Femur (tissue), 1 donor: ENCODE data around the gene C14orf119.

Experiments used
- DNase-seq: peaks from one replicate; pipeline ENCODE4 v3.0.0-alpha.2; 2017

Gene C14orf119

GRCh38 chr14:23128969-23129758 lies 33.9 kb downstream of the C14orf119 start:
- DNase-seq: no peak

GRCh38 chr14:23129759-23130316 lies 34.5 kb downstream of the C14orf119 start:
- DNase-seq: no peak

GRCh38 chr14:23130871-23131270 lies 35.6 kb downstream of the C14orf119 start:
- no peak for DNase-seq

- DNase-seq: no peak
These were observed 36.2 kb downstream of the C14orf119 start for GRCh38 chr14:23131482-23131881.

- no peak for DNase-seq
These were observed 37.7 kb downstream of the C14orf119 start for GRCh38 chr14:23132970-23133369.

GRCh38 chr14:23136566-23137133 lies 41.3 kb downstream of the C14orf119 start:
- DNase-seq: no peak

GRCh38 chr14:23137192-23137812 lies 42.0 kb downstream of the C14orf119 start:
- no peak for DNase-seq

- no peak for DNase-seq
These were observed 42.7 kb downstream of the C14orf119 start for GRCh38 chr14:23137813-23138535.

- no peak for DNase-seq
These were observed 44.6 kb downstream of the C14orf119 start for GRCh38 chr14:23139874-23140273.

- no peak for DNase-seq
These were observed 45.1 kb downstream of the C14orf119 start for GRCh38 chr14:23140371-23140770.

GRCh38 chr14:23141706-23142444 lies 46.6 kb downstream of the C14orf119 start:
- DNase-seq: peak; percentile 61

- DNase-seq: no peak
These were observed 47.5 kb downstream of the C14orf119 start for GRCh38 chr14:23142826-23143225.

- no peak for DNase-seq
These were observed 48.6 kb downstream of the C14orf119 start for GRCh38 chr14:23143911-23144310.

GRCh38 chr14:23145794-23146350 lies 50.6 kb downstream of the C14orf119 start:
- no peak for DNase-seq

- DNase-seq: no peak
These were observed 51.1 kb downstream of the C14orf119 start for GRCh38 chr14:23146351-23146910.

GRCh38 chr14:23146980-23147379 lies 51.7 kb downstream of the C14orf119 start:
- DNase-seq: no peak

- no peak for DNase-seq
These were observed 52.4 kb downstream of the C14orf119 start for GRCh38 chr14:23147676-23148075.

GRCh38 chr14:23148591-23149249 lies 53.4 kb downstream of the C14orf119 start:
- DNase-seq: no peak

GRCh38 chr14:23149745-23150144 lies 54.4 kb downstream of the C14orf119 start:
- no peak for DNase-seq
